Endothelial cell of umbilical vein (primary cell): Measurements from ENCODE around the gene SH2D6. TPM values are rescaled to one million over a fixed set of nuclear protein-coding genes. Genes with fewer than 3 reads are reported as not detected.

Source experiments
- BruUV-seq: library from RNA; stranded (reverse); fragments of 400-500 nt; replicated peaks from 2 replicates; lab custom pipeline; 2021; lab: Mats Ljungman, UMichigan
- CTCF ChIA-PET: fragments of 300-600, 350-600 bp; sonication (Branson Sonifier 250); formaldehyde crosslinking; loops from one replicate; lab custom pipeline; 2021; ENCODE audit warnings: antibody characterized with exemption, inconsistent platforms; lab: Charles Lee
- POLR2A ChIA-PET: fragments of 300-600, 350-600 bp; sonication (Branson Sonifier 250); formaldehyde crosslinking; loops from one replicate; lab custom pipeline; 2021; ENCODE audit warnings: antibody characterized with exemption, inconsistent platforms; lab: Charles Lee
- DNase-seq: peaks from one replicate; pipeline ENCODE4 v3.0.0-alpha.2; 2011; ENCODE audit warnings: low read depth, low spot score
- FAIRE-seq: peaks from 2 replicates; lab custom pipeline; 2011; peaks lifted over from hg19 to GRCh38; lab: Jason Lieb, UNC
- H2AFZ ChIP-seq: 2 replicates; pipeline ENCODE4 v1.6.0; 2012; ENCODE audit warnings: low read depth, low read length, control low read depth, inconsistent platforms
- H3K27ac ChIP-seq: 2 replicates; pipeline ENCODE4 v1.5.1; 2011; ENCODE audit warnings: low read depth, mild to moderate bottlenecking, control low read depth, low read length, moderate library complexity; ENCODE audit not compliant: insufficient read depth
- H3K27me3 ChIP-seq, 2 experiments: 2 replicates each; pipeline versions ENCODE4 v1.6.0 to v1.6.1; 2011; ENCODE audit warnings: low read length in 2 of 2, mixed read lengths in 1 of 2; ENCODE audit not compliant: control insufficient read depth in 2 of 2, insufficient read depth in 2 of 2
- H3K36me3 ChIP-seq, 2 experiments: 2 replicates in 1 of 2; 3 replicates in 1 of 2; pipeline ENCODE4 v1.5.1; 2011; ENCODE audit warnings: low read length in 2 of 2, mild to moderate bottlenecking in 1 of 2, moderate library complexity in 1 of 2; ENCODE audit not compliant: control insufficient read depth in 2 of 2, insufficient read depth in 2 of 2; ENCODE audit errors: extremely low read depth in 1 of 2
- H3K4me1 ChIP-seq: 3 replicates; pipeline ENCODE4 v1.5.1; 2011; ENCODE audit warnings: mild to moderate bottlenecking, low read length; ENCODE audit not compliant: control insufficient read depth, insufficient read depth; ENCODE audit errors: extremely low read depth
- H3K4me2 ChIP-seq: 2 replicates; pipeline ENCODE4 v1.6.1; 2011; ENCODE audit warnings: low read length, control low read depth, mixed read lengths; ENCODE audit not compliant: insufficient read depth
- H3K4me3 ChIP-seq, 3 experiments: fragments of 200-600 bp in 1 of 3; sonication (generic), shearing (Covaris generic) in 1 of 3; replicated peaks in 1 of 3; 2 replicates each; pipeline ENCODE4 v1.5.1; 2011 to 2016; ENCODE audit warnings: control low read depth in 3 of 3, low read length in 3 of 3, mild to moderate bottlenecking in 2 of 3, inconsistent platforms in 1 of 3, low read depth in 1 of 3, moderate library complexity in 1 of 3; ENCODE audit not compliant: insufficient read depth in 1 of 3
- H3K79me2 ChIP-seq: 2 replicates; pipeline ENCODE4 v1.6.0; 2012; ENCODE audit warnings: low read length, inconsistent platforms; ENCODE audit not compliant: control insufficient read depth, insufficient read depth
- H3K9ac ChIP-seq: replicated peaks from 2 replicates; pipeline ENCODE3; 2011; ENCODE audit warnings: low read length, control low read depth; ENCODE audit not compliant: insufficient read depth; ENCODE audit errors: extremely low read depth
- H3K9me1 ChIP-seq: replicated peaks from 3 replicates; pipeline ENCODE4 v1.6.0; 2011; ENCODE audit warnings: mild to moderate bottlenecking, low read length; ENCODE audit not compliant: control insufficient read depth, insufficient read depth; ENCODE audit errors: extremely low read depth
- H3K9me3 ChIP-seq: replicated peaks from 2 replicates; pipeline ENCODE4 v1.5.1; 2012; ENCODE audit warnings: low read length, inconsistent platforms; ENCODE audit not compliant: control insufficient read depth, insufficient read depth
- H4K20me1 ChIP-seq: replicated peaks from 2 replicates; pipeline ENCODE3; 2011; ENCODE audit warnings: mild to moderate bottlenecking, low read length; ENCODE audit not compliant: control insufficient read depth, insufficient read depth; ENCODE audit errors: extremely low read depth
- EZH2 ChIP-seq: IDR thresholded peaks from 2 replicates; pipeline ENCODE4 v1.6.1; 2012; ENCODE audit warnings: borderline replicate concordance, low read depth, mild to moderate bottlenecking, moderate library complexity, low read length, inconsistent platforms; ENCODE audit not compliant: severe bottlenecking
- FOS ChIP-seq: IDR thresholded peaks from 2 replicates; pipeline ENCODE4 v1.6.1; 2011; ENCODE audit warnings: mild to moderate bottlenecking, low read length, moderate library complexity, borderline replicate concordance; ENCODE audit not compliant: insufficient read depth
- GATA2 ChIP-seq: IDR thresholded peaks from 2 replicates; pipeline ENCODE4 v1.7.0; 2011; ENCODE audit warnings: low read depth, mild to moderate bottlenecking, moderate library complexity, mixed read lengths, low read length; ENCODE audit not compliant: insufficient read length, insufficient read depth
- JUN ChIP-seq: IDR thresholded peaks from 2 replicates; pipeline ENCODE4 v1.6.1; 2011; ENCODE audit warnings: borderline replicate concordance, low read depth; ENCODE audit not compliant: insufficient read length, insufficient read depth
- MYC ChIP-seq: IDR thresholded peaks from one replicate; pipeline ENCODE4 v1.6.1; 2011; ENCODE audit warnings: mild to moderate bottlenecking, low read depth, low read length
- POLR2A ChIP-seq: IDR thresholded peaks from 2 replicates; pipeline ENCODE4 v1.6.1; 2012; ENCODE audit warnings: low read depth, mild to moderate bottlenecking, control low read depth, low read length
- POLR2AphosphoS5 ChIP-seq: IDR thresholded peaks from 2 replicates; pipeline ENCODE4 v1.6.1; 2012; ENCODE audit warnings: low read depth, mild to moderate bottlenecking, control low read depth, low read length, moderate library complexity; ENCODE audit not compliant: insufficient read depth
- dilution Hi-C: fragments of 300-500 bp; cut with MboI; formaldehyde crosslinking; loops from one replicate; pipeline ENCODE4 v1.15.0; 2019; ENCODE audit warnings: low sequenced_read_pairs; ENCODE audit not compliant: extremely low pct_ligation_motif_present
- intact Hi-C: fragments of 100-400 bp; cut with micrococcal nuclease; formaldehyde crosslinking; loops from one replicate; pipeline ENCODE4 v1.10.0; 2022
- polyA plus RNA-seq, 4 experiments: library from polyadenylated mRNA; depleted of rRNA in 3 of 4; stranded (reverse) in 3 of 4; unstranded in 1 of 4; fragments of >200 nt; gene quantifications; 2 replicates each; pipeline versions ENCODE4 v1.2.1 to v1.2.3, GENCODE V29; 2011 to 2012; ENCODE audit warnings: missing spikeins in 1 of 4
- total RNA-seq: library from RNA; stranded (reverse); gene quantifications from 2 replicates; pipeline ENCODE4 v1.2.3, GENCODE V29; 2021
- TF ChIP-seq, protein P1 (sequence below): IDR thresholded peaks from 2 replicates; pipeline ENCODE4 v1.6.1; 2011; ENCODE audit not compliant: insufficient read depth, insufficient read length
- TF ChIP-seq, protein P2 (sequence below), 2 donors: IDR thresholded peaks; 1 replicate in 1 of 2; 2 replicates in 1 of 2; pipeline ENCODE4 v1.5.1; 2011; ENCODE audit warnings: low read length in 2 of 2, mild to moderate bottlenecking in 2 of 2, moderate library complexity in 2 of 2, control low read depth in 1 of 2, inconsistent platforms in 1 of 2, low read depth in 1 of 2; ENCODE audit not compliant: insufficient read depth in 1 of 2; ENCODE audit errors: extremely low read depth in 1 of 2

Gene SH2D6
- total and polyA plus RNA-seq, 2 donors (not counting 3 experiments of a cell fraction or from before 2014, with no cell fraction given) = 0.53 TPM; not detected in 1

DNA sequence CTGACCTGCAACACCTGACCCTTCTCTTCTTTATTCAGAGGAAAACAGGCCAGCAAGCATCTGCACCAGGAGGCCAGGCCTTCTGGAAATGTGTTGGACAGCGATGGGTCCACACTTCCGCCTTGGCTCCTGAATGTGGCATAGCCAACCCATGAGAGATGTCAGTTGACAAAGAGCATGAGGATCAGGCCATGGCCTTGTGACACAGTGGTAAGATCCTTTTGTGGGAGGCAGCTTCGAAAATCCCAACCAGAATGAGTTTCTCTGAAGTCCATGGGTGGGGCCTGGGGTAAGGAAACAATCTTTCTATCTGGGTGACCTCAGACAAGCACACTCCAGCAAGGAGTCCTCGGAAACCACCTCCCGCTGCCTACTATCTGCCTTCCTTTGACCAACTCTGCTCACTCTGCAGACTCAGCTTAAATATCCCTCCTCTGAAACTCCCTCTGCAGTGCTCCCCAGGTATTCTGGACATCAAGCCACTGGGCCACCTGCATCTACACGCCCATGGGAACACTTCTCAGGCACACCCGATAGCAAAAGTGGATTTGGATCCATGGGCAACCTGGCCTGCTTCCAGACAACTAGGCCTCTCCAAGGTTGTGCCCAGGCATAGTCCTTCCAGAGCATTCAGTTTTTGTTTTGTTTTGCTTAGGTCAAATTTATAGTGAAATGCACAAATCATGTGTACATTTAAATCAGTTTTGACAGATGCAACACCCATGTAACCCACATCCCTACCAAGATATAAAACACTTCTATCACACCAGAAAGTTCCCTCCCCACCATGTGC lies 3.6 kb upstream of the SH2D6 start:
- Histone ChIP-seq H4K20me1 (no peaks in the 10 kb centered on the region), H3K27me3 (no peaks in the 10 kb centered on the region), H3K4me1 (peaks cover 15% of the 10 kb centered on the region), H2AFZ (no peak overlapping the region), H3K9me3 (no peaks in the 10 kb centered on the region), H3K4me2 (no peak overlapping the region), H3K79me2 (no peaks in the 10 kb centered on the region), H3K9me1 (no peaks in the 10 kb centered on the region), H3K9ac (no peak overlapping the region), H3K4me3 (no peak overlapping the region), H3K27ac (no peak overlapping the region), H3K36me3 (no peaks in the 10 kb centered on the region)
- POLR2A ChIA-PET = interaction anchor here (0.7 to 2.3 kb wide), 2 partner anchors 9 to 124 kb away, joined by 3 to 8 read pairs; partner anchors contain the start of gene MAT2A
- no peak for FAIRE-seq
- BruUV-seq = no TSS peak
- no peak for TF ChIP-seq GATA2
- no peak for TF ChIP-seq POLR2A
- TF ChIP-seq EZH2 = no peak
- TF ChIP-seq MYC = no peak
- no peak for TF ChIP-seq FOS
- no peak for TF ChIP-seq JUN
- no peak for TF ChIP-seq POLR2AphosphoS5
- TF ChIP-seq, protein P1, sequence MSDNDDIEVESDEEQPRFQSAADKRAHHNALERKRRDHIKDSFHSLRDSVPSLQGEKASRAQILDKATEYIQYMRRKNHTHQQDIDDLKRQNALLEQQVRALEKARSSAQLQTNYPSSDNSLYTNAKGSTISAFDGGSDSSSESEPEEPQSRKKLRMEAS = no peak
- TF ChIP-seq, protein P2, sequence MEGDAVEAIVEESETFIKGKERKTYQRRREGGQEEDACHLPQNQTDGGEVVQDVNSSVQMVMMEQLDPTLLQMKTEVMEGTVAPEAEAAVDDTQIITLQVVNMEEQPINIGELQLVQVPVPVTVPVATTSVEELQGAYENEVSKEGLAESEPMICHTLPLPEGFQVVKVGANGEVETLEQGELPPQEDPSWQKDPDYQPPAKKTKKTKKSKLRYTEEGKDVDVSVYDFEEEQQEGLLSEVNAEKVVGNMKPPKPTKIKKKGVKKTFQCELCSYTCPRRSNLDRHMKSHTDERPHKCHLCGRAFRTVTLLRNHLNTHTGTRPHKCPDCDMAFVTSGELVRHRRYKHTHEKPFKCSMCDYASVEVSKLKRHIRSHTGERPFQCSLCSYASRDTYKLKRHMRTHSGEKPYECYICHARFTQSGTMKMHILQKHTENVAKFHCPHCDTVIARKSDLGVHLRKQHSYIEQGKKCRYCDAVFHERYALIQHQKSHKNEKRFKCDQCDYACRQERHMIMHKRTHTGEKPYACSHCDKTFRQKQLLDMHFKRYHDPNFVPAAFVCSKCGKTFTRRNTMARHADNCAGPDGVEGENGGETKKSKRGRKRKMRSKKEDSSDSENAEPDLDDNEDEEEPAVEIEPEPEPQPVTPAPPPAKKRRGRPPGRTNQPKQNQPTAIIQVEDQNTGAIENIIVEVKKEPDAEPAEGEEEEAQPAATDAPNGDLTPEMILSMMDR (IDR thresholded peaks at IDR 0.05; ENCODE audit: extremely low read depth in 1 of 2, insufficient read depth in 1 of 2, low read depth in 1 of 2, low read length in 2 of 2) = no peak
- dilution Hi-C loops (no loop called here), intact Hi-C loops (no loop called here)
- CTCF ChIA-PET = interaction anchor here (0.9 to 1.4 kb wide), 3 partner anchors 134 to 137 kb away, joined by 3 to 7 read pairs (median 3); no protein-coding TSS in a partner anchor
- no peak for DNase-seq
